Subcutaneous abdominal adipose tissue (tissue), 5 donors: Measurements from ENCODE around the gene ARPC1A.

Source experiments
- H3K27ac ChIP-seq: one replicate; pipeline ENCODE4 v1.7.0; 2013; ENCODE audit warnings: low read depth, mild to moderate bottlenecking, inconsistent platforms, low read length, moderate library complexity
- H3K27me3 ChIP-seq, 5 donors: one replicate each; pipeline ENCODE4 v1.7.0; 2013; ENCODE audit warnings: low read length in 5 of 5, inconsistent platforms in 1 of 5; ENCODE audit not compliant: control insufficient read depth in 5 of 5, insufficient read depth in 4 of 5
- H3K36me3 ChIP-seq, 5 donors: one replicate each; pipeline ENCODE4 v1.7.0; 2013; ENCODE audit warnings: low read length in 5 of 5; ENCODE audit not compliant: control insufficient read depth in 5 of 5, insufficient read depth in 5 of 5
- H3K4me1 ChIP-seq, 5 donors: one replicate each; pipeline ENCODE4 v1.7.0; 2013; ENCODE audit warnings: low read length in 5 of 5, mild to moderate bottlenecking in 3 of 5, moderate library complexity in 1 of 5; ENCODE audit not compliant: control insufficient read depth in 5 of 5, insufficient read depth in 5 of 5
- H3K4me3 ChIP-seq, 5 donors: one replicate each; pipeline ENCODE4 v1.7.0; 2013; ENCODE audit warnings: low read length in 5 of 5, low read depth in 1 of 5
- H3K9ac ChIP-seq, 5 donors: one replicate each; pipeline ENCODE4 v1.7.0; 2013; ENCODE audit warnings: low read length in 5 of 5, mild to moderate bottlenecking in 4 of 5, moderate library complexity in 3 of 5
- H3K9me3 ChIP-seq, 5 donors: one replicate each; pipeline ENCODE4 v1.7.0; 2013; ENCODE audit warnings: low read length in 5 of 5; ENCODE audit not compliant: control insufficient read depth in 5 of 5
- donor health status: healthy.
- donor health status: healthy.
- donor health status: healthy.
- donor health status: healthy.
- donor health status: healthy.

ARPC1A gene

GRCh38 chr7:99394188-99394502 lies 68.4 kb downstream of the ARPC1A start:
- Histone ChIP-seq H3K27ac (no peak overlapping the region), H3K27me3 (no peaks in the 10 kb centered on the region), H3K9me3 (no peaks in the 10 kb centered on the region), H3K4me3 (no peak overlapping the region), H3K9ac (no peak overlapping the region), H3K36me3 (peaks cover 0 to 85% (median 71%) of the 10 kb centered on the region in 5 donors), H3K4me1 (peaks cover 1 to 21% (median 17%) of the 10 kb centered on the region in 5 donors)

DNA sequence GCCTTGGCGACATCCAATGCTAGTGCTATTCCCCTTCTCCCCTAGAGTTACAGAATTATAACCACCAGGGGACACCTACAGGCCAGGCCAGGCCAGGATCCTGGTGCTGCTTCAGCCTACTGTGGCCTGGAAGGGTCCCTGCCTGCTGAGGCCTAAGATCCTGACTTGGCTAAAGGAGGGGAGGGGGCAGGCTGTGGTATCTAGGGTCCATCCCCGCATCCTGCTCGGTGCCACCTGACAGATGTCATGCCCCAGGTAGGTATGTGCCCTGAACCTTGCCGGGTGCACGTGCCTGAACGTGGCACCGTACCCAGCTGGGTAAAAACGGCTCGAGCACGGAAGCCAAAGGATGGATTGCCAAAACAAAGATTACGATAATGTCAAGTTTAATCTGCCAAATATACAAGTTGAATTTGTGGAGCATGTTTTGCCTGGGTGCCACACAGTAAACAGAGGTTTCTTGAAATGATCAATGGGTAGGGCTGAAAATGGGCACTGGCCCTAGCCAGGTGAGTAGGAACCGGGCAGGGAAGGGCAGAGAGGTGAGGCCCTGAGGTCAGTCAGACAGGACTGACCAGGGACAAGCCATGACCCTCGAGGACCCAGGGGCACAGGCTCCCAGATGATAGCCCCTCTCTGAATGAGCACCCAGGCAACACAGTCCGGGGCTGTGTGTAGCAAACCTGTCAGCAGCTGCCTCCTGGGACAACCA lies 70.1 kb downstream of the ARPC1A start:
- H3K9me3 ChIP-seq = no peaks in the 10 kb centered on the region
- H3K4me1 ChIP-seq = peaks cover 1 to 21% (median 17%) of the 10 kb centered on the region in 5 donors
- H3K27ac ChIP-seq = no peak overlapping the region
- no peak overlapping the region for H3K9ac ChIP-seq
- peaks cover 0 to 85% (median 71%) of the 10 kb centered on the region in 5 donors for H3K36me3 ChIP-seq
- H3K4me3 ChIP-seq = no peak overlapping the region
- no peaks in the 10 kb centered on the region for H3K27me3 ChIP-seq

DNA sequence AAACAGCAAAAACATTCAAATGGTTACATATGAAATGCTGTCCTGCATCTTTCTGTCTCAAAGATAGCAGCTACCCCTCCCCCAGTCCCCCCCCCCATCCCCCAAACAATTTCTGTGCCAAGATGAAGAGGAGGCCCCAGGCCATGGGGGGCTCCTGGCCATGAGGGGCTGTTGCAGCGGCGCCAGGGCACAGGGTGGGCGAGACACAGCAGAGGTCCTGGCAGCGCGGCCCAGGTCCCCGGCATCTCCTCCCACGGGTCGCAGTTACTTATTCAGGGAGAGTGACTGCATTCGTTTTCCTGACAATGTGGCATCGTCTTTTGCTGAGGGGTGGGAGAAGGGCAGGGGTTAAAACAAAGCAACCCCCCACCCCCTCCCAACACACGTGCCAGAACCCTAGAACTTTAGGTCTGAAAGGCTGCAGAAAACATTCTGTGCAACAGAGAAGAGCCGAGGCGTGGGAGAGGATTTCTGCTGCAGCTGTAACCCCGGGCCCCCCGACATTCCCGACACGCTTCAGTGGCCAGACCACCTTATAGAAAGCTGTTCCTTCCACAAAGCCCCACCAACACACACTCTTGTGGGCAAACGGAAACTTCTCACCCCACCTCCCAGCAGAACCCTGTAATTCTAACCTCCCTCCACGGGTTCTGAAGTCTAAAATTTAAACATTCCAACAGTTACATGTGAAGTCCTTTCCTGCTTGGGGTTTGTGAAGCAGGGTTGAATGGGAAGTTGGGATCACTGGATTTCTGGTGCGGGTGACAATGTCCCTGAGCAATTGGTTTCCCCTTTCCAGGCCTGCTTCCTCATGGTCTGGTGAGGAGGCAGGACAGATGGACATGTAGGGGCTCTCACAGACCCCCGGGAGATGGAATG lies 71.0 kb downstream of the ARPC1A start:
- H3K27ac ChIP-seq = no peak overlapping the region
- H3K36me3 ChIP-seq = peaks cover 0 to 85% (median 69%) of the 10 kb centered on the region in 5 donors
- no peaks in the 10 kb centered on the region for H3K9me3 ChIP-seq
- peaks cover 1 to 21% (median 17%) of the 10 kb centered on the region in 5 donors for H3K4me1 ChIP-seq
- no peak overlapping the region for H3K9ac ChIP-seq
- H3K27me3 ChIP-seq = no peaks in the 10 kb centered on the region
- H3K4me3 ChIP-seq = no peak overlapping the region

DNA sequence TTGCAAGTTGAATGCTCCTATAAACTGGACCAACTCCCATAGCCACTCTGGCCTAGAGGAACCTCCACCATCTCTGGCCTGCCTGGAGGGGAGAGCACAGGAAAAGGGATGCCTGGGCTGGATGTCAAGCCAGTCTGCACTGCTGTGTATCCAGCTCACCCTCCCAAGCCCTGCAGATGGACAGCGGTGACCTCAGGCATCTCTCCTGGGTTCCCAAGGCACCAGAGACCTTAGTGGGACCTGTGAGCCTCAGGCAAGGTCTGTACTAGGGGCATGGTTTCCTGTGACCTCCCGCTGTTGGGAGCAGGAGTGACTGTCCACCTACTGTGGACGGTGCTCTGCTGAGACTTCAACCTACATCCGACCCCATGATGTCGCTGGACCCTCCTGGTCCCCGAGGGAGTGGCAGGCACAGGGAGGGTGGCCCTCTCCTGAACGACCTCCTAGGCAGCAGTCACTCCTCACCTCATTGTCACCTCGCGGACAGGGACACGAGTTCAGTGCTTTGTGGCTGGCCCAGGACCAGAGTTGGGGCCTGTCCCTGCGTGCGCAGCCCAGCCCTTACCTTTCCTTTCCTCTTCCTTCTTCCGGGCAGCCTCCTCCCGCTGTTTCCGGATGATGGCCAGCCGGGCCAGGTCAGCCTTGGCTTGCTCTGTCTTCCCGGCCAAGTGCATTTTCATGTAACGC lies 71.7 kb downstream of the ARPC1A start:
- Histone ChIP-seq H3K9ac (no peak overlapping the region), H3K27ac (no peak overlapping the region), H3K4me1 (peaks cover 1 to 15% (median 13%) of the 10 kb centered on the region in 5 donors), H3K36me3 (peaks cover 0 to 86% (median 75%) of the 10 kb centered on the region in 5 donors), H3K27me3 (no peaks in the 10 kb centered on the region), H3K9me3 (no peaks in the 10 kb centered on the region), H3K4me3 (no peak overlapping the region)

DNA sequence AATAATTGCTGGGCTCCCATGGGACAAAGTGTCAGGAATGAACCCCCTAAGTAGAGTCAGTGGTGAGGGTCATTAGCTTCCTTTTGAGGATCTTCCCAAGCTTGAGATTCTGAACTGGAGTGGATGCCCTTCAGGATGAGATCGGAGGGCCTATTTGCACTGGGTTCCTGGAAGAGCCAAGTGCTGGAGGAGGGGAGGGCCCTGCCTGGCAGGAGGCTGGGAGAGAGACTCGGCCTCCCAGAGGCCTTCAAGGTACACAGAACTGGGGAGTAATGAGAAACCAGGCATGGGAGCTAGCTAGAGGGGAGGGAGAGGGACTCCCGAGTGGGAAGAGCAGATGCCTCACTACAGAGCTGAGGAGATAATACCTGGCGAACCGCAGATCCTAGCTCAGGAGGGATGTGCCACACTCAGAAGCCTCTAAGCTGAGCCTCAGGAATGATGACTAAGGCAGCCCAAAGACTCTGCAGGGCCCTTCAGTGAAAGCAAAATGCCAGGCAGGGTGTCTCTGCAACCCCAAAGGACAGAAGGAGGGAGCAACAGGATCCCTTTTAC lies 73.3 kb downstream of the ARPC1A start:
- Histone ChIP-seq H3K4me1 (peaks cover 0 to under 1% (median under 1%) of the 10 kb centered on the region in 5 donors), H3K27me3 (no peaks in the 10 kb centered on the region), H3K9me3 (no peaks in the 10 kb centered on the region), H3K9ac (no peak overlapping the region), H3K27ac (no peak overlapping the region), H3K4me3 (no peak overlapping the region), H3K36me3 (peaks cover 5 to 94% (median 86%) of the 10 kb centered on the region in 5 donors)

- H3K9me3 ChIP-seq = no peaks in the 10 kb centered on the region
- H3K36me3 ChIP-seq = peaks cover 5 to 95% (median 86%) of the 10 kb centered on the region in 5 donors
- peaks cover 0 to 6% (median 5%) of the 10 kb centered on the region in 5 donors for H3K4me1 ChIP-seq
- H3K9ac ChIP-seq = no peak overlapping the region
- H3K4me3 ChIP-seq = no peak overlapping the region
- H3K27me3 ChIP-seq = no peaks in the 10 kb centered on the region
- H3K27ac ChIP-seq = no peak overlapping the region
These were observed 73.9 kb downstream of the ARPC1A start for GRCh38 chr7:99399597-99399996.

GRCh38 chr7:99402854-99403253 lies 77.2 kb downstream of the ARPC1A start:
- H3K4me3 ChIP-seq = no peak overlapping the region
- H3K4me1 ChIP-seq = peaks cover 6 to 31% (median 27%) of the 10 kb centered on the region in 5 donors
- no peaks in the 10 kb centered on the region for H3K27me3 ChIP-seq
- H3K27ac ChIP-seq = no peak overlapping the region
- peaks cover 5 to 70% (median 60%) of the 10 kb centered on the region in 5 donors for H3K36me3 ChIP-seq
- no peaks in the 10 kb centered on the region for H3K9me3 ChIP-seq
- no peak overlapping the region for H3K9ac ChIP-seq

DNA sequence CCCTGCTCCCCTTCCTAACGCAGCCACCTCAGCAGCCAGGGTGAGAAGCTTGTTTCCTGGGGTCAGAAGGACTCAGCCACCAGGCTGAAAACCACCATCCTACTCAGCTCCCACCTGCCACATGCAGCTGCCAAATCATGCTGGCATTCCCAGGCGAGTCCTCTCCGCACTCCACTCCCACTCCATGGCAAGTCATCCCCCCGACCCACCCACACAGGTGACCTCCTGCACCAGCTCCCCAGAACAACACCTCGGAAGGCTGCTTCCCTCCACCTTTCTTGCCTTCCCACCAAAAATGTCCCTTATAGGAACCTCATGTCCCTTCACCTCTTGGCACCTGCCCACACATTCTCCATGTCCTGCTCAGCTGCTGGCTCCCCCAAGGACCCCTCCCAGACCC lies 78.1 kb downstream of the ARPC1A start:
- peaks cover 6 to 35% (median 29%) of the 10 kb centered on the region in 5 donors for H3K4me1 ChIP-seq
- no peak overlapping the region for H3K9ac ChIP-seq

GRCh38 chr7:99404235-99404976 lies 78.7 kb downstream of the ARPC1A start:
- Histone ChIP-seq H3K9me3 (no peaks in the 10 kb centered on the region), H3K4me1 (peaks cover 6 to 39% (median 32%) of the 10 kb centered on the region in 5 donors), H3K27ac (no peak overlapping the region), H3K4me3 (no peak overlapping the region), H3K27me3 (no peaks in the 10 kb centered on the region), H3K36me3 (peaks cover 5 to 55% (median 44%) of the 10 kb centered on the region in 5 donors), H3K9ac (no peak overlapping the region)

More for the DNA sequence above, 78.1 kb downstream of the ARPC1A start:
- Histone ChIP-seq H3K36me3 (peaks cover 5 to 61% (median 51%) of the 10 kb centered on the region in 5 donors), H3K9me3 (no peaks in the 10 kb centered on the region), H3K27me3 (no peaks in the 10 kb centered on the region), H3K4me3 (no peak overlapping the region), H3K27ac (no peak overlapping the region)
